Lower leg skin (tissue), 3 donors: ENCODE data around the gene PPP1R3F.

Experiments
- POLR2A ChIP-seq, 2 donors: fragments of 450-650 bp; IDR thresholded peaks; one replicate each; pipeline ENCODE4 v1.6.1; 2016 to 2017; ENCODE audit warnings: antibody characterized with exemption in 2 of 2, mild to moderate bottlenecking in 1 of 2, moderate library complexity in 1 of 2
- TF ChIP-seq, protein P1 (sequence below), 3 donors: fragments of 450-650 bp; IDR thresholded peaks; one replicate each; pipeline ENCODE4 v1.5.1; 2016; ENCODE audit warnings: antibody characterized with exemption in 3 of 3, mild to moderate bottlenecking in 3 of 3, moderate library complexity in 2 of 3

DNA sequence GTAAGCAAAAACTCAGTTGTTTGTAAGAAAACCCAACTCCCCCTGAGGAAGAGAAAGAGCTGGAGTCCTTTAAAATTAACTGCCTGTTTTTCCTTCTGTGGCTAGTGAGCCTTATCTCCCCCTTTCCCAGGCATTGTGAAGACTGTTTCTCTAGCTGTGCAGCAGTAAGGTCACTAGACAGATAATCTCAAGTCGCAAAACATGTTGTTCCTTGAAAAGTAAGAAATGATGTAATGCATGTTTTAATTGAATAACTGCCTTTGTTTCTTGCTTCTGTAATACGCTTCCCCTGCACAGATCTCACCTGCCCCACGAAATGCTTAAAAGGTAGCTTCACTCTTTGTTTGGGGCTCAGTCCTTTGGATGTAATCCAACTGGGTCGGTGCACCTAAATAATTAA is 46.5 kb downstream of the PPP1R3F start:
- TF ChIP-seq, protein P1, sequence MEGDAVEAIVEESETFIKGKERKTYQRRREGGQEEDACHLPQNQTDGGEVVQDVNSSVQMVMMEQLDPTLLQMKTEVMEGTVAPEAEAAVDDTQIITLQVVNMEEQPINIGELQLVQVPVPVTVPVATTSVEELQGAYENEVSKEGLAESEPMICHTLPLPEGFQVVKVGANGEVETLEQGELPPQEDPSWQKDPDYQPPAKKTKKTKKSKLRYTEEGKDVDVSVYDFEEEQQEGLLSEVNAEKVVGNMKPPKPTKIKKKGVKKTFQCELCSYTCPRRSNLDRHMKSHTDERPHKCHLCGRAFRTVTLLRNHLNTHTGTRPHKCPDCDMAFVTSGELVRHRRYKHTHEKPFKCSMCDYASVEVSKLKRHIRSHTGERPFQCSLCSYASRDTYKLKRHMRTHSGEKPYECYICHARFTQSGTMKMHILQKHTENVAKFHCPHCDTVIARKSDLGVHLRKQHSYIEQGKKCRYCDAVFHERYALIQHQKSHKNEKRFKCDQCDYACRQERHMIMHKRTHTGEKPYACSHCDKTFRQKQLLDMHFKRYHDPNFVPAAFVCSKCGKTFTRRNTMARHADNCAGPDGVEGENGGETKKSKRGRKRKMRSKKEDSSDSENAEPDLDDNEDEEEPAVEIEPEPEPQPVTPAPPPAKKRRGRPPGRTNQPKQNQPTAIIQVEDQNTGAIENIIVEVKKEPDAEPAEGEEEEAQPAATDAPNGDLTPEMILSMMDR (IDR thresholded peaks at IDR 0.05) = no peak
- no peak for TF ChIP-seq POLR2A (IDR thresholded peaks at IDR 0.05)
